GM21447 (cell line): Measurements from ENCODE around the gene CFAP410.
"Not testable (repeated sequence)": the region's sequence is repeated elsewhere in the genome, so short reads cannot be mapped to it uniquely, and the experiment has no call there.

Experiments used
- ATAC-seq: cut with Tn5 transposase; IDR thresholded peaks from one replicate; pipeline ENCODE4 v1.9.1; 2021; ENCODE audit not compliant: unreplicated experiment

Gene CFAP410

DNA sequence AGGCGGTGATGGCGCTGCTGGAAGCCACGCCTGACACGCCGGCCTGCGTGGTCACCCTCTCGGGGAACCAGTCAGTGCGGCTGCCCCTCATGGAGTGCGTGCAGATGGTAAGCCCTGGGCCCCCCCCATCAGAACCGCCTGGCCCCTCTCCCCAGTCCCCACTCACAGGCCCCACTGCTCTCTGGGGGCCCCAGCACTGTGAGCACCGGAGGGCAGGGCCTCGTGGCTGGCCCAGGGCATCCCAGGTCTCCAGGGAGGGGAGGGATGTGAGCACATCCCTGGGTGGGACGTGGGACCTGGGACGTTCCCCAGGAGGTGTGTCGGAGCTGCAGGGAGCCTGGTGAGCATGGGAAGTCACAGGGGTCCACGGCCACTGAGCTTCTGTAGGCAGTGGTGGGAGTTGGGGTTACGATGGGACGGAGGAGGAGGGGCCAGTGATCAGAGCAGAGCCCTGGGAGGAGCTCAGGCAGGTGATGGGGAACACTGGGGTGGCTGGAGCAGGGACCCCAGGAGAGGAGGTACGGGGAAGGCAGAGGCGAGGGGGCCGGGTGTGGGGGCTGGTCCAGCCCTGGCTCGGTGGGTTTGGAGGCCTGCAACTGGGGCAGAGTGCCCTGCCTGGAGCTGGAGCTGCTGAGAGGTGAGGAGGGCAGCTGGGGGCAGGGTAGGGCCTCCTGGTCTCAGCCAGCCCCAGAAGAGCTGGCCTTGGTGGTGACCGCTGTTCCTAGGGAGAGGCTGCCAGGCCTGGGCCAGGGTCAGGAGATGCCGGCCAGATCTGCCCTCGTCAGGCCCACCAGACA, 20.5 kb downstream of the CFAP410 start:
- ATAC-seq = no peak

DNA sequence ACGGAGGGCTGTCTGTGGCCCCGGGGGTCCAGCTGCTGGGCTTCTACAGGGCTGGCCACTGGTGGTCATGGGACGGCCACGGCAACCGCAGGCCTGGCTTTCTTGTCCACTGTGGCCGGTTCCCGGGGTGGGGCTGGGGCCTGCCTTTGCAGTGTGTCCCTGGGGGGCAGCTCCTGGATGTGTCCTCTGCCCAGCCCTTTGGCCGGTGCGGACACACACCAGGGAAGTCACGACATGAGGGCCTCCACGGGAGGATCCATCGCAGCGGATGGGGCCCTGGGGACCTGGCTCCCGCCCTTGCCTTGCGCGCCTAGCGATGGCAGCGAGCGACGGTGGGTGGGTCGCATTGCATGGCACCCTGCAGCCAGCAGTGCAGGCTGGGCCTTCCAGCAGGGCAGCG, 21.3 kb downstream of the CFAP410 start:
- ATAC-seq = no peak

DNA sequence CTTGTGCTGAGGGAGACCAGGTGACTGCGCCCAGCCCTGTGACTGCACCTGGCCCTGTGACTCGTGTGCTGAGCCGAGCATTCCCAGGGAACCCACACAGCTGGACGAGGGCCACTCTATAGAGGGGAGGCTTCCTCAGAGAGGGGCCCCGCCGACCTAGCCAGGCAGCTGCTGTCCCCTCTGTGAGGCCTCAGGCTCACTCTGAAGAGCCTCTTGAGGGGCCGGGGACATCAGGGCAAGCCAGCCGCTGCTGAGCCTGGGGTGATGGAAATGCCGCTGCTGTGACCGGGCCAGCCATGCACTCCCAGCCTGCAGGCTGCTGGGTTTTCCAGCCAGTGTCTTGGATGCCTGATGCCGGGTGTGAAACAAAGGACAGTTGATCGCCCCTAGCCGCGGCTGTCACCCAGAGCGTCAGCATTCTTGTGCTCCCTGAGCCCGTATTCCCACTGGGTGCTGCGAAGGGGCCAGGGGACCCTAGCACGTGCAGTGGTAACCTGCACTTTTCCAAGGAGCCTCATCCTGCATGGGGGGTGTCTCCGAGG, 21.9 kb downstream of the CFAP410 start:
- no peak for ATAC-seq

GRCh38 chr21:44316277-44316900, 22.8 kb downstream of the CFAP410 start:
- no peak for ATAC-seq

GRCh38 chr21:44315691-44316203, 23.4 kb downstream of the CFAP410 start:
- no peak for ATAC-seq

GRCh38 chr21:44314561-44314960, 24.6 kb downstream of the CFAP410 start:
- ATAC-seq = no peak

GRCh38 chr21:44314128-44314527, 25.1 kb downstream of the CFAP410 start:
- ATAC-seq = no peak

DNA sequence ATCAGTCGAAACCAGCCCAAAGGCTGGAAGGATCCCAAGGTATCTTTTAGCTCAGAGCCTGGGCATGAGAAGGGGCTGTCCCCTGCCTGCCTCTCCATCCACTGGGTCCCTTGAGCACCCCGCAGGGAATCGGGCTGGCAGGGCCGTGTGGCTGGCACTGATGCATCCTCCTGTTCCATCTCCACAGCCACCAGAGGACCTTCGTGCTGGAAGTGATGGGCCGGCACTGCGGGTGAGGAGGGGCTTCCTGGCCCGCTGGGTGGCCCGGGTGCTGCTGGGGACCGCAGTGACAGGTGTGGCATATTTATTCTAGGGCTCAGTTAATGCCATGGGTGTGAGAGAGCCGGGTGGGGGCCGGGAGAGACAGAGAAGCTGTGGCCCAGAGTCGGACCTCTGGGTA, 25.7 kb downstream of the CFAP410 start:
- ATAC-seq = no peak

DNA sequence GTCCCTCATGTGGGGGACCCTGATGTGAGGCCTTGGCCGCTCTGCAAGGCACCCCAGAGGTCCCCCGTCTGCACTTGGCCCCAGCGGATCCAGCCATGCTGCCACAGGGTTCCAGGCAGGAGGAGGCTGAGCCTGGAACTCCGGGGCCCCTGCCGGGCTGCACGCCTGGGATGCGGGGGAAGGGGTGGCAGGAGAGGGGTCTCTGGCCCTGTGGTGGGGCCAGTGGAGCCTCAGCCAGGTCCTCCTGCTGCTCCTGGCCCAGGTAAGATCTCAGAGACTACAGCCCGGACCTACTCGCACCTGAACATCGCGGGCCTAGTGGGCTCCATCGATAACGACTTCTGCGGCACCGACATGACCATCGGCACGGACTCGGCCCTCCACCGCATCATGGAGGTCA, 26.5 kb downstream of the CFAP410 start:
- ATAC-seq = no peak

GRCh38 chr21:44312089-44312488, 27.1 kb downstream of the CFAP410 start:
- no peak for ATAC-seq

DNA sequence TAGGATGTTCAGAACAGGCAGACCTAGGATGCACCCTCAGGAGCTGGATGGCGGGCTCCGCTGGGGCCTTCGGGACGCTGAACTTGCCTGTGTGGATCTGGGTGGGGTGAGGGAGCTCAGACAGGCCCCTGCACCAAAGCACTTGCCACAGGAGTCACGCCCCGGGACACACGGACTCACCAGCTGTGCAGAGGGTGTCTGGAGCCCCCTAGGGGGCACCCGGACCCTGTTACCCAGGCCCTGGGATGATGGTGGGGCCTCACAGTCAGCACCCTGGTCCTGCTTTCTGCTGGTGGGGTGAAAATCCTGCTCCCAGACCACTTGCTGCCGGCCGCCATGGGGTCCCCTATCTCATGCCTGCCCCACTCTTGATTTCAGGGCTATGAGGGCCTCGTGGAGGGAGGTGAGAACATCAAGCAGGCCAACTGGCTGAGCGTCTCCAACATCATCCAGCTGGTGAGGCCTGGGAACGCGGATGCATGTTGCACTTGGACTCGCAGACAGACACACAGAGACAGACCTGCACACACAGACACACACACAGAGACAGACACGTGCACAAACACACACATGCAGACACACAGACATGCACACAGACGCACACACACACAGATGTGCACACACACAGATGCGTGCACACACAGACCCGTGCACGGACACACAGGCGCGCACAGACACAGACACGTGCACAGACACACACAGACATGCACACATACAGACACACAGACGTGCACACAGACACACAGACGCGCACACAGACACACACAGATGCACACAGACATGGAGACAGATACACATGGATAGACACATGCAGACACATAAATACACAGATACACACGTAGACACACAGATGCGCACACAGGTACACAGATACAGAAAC, 28.3 kb downstream of the CFAP410 start:
- no peak for ATAC-seq

DNA sequence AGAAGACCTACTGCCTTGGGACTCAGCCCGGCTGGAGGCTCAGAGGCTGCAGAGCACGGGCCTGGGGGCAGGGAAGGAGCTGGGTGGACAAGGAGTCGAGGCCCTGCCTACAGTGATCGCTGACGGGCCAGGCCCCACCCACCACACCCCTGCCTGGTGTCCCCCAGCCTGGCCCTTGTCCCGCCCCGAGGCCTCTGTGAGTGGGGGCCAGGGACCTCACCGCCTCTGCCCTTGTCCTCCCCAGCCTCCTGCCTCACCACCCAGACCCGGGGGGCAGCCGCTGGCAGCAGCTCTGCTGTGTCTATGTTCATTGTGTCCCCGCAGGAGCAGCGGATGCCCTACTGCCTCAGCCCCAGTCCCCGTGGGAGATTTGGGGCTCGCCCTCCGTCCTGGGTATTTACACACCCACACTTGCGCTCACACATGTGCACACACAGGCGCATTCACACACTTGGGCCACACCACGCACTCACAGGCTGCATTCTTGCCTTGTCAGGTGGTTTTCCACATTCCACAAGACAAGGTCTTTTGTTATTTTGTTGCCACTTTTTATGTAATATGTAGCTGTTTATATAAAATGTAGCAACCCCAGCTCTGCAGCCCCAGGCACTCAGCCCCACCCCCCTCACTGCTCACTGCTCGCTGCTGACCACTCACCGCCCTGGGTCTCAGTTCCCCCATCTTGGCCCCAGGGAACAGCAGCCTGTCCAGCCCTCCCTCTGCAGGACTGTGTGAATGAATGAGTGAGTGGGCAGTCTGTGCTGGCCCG, 32.1 kb downstream of the CFAP410 start:
- no peak for ATAC-seq

- no peak for ATAC-seq
Observed at GRCh38 chr21:44305691-44306090, 33.5 kb downstream of the CFAP410 start.

- ATAC-seq = no peak
Observed at GRCh38 chr21:44304877-44305293, 34.3 kb downstream of the CFAP410 start.

DNA sequence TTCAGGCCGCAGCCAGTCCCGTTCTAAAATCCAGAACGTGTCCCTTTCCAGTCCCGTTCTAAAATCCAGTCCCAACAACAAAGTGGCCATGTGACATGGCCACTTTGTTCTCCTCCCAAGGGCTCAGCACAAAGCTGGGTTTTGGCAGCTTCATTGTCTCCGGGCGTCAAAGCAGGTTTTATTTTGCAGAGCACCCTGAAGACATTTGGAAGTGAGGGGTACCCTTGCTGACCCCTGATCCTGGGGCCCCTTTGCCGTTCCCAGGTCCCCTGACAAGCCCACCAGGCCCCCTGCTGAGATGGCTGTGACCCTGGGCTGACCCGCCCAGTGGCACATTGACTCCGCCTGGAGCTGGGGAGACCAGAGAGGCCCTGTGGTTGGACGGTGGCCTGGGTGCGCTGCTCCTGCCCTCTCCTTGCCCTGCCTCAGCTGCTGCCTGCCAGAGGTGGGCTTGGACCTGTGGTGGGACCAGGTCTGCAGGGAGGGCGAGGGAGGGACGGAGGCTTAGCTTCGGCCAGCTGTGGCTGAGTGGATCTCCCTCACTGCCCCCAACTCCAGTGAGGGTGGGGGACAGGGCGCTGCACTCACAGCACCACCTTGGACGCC, 35.1 kb downstream of the CFAP410 start:
- ATAC-seq = no peak

GRCh38 chr21:44303490-44303981, 35.7 kb downstream of the CFAP410 start:
- no peak for ATAC-seq

- not testable (repeated sequence) for ATAC-seq
Observed at GRCh38 chr21:44302573-44303401, 36.4 kb downstream of the CFAP410 start.

- ATAC-seq = no peak
Observed at GRCh38 chr21:44301961-44302406, 37.2 kb downstream of the CFAP410 start.

- ATAC-seq = no peak
Observed at GRCh38 chr21:44301141-44301540, 38.0 kb downstream of the CFAP410 start.
